HG02970 (cell line): Measurements from ENCODE around the gene CLDN7.

Experiments used
- ATAC-seq: cut with Tn5 transposase; IDR thresholded peaks from one replicate; pipeline ENCODE4 v1.9.1; 2021; ENCODE audit warnings: mild to moderate bottlenecking, moderate library complexity, moderate number of reproducible peaks; ENCODE audit not compliant: unreplicated experiment, low FRiP score

CLDN7 gene

GRCh38 chr17:7289256-7290032 lies 27.2 kb upstream of the CLDN7 start:
- ATAC-seq: no peak

GRCh38 chr17:7285679-7286078 lies 23.4 kb upstream of the CLDN7 start:
- ATAC-seq: no peak

GRCh38 chr17:7284911-7285310 lies 22.6 kb upstream of the CLDN7 start:
- ATAC-seq: no peak

- no peak for ATAC-seq
Observed at GRCh38 chr17:7283471-7284216, 21.4 kb upstream of the CLDN7 start.

GRCh38 chr17:7282752-7283321 lies 20.6 kb upstream of the CLDN7 start:
- ATAC-seq: no peak

- ATAC-seq: no peak
Observed at GRCh38 chr17:7281953-7282751, 19.9 kb upstream of the CLDN7 start.

- peak; percentile 44 for ATAC-seq
Observed at GRCh38 chr17:7281074-7281952, 19.0 kb upstream of the CLDN7 start, which contains the start of gene SLC2A4. Gene SLC2A4 (plus strand): TSS chr17:7281718. CDS start chr17:7281935, 217 bp downstream.

- ATAC-seq: peak; percentile 59
Observed at GRCh38 chr17:7280519-7281073, 18.3 kb upstream of the CLDN7 start.

- no peak for ATAC-seq
Observed at GRCh38 chr17:7279448-7279847, 17.2 kb upstream of the CLDN7 start.

GRCh38 chr17:7266784-7267183 lies 4.5 kb upstream of the CLDN7 start:
- no peak for ATAC-seq

GRCh38 chr17:7263801-7264078 lies 1.5 kb upstream of the CLDN7 start:
- no peak for ATAC-seq

- no peak for ATAC-seq
Observed at GRCh38 chr17:7262935-7263800, 890 bp upstream of the CLDN7 start.

- no peak for ATAC-seq
Observed at GRCh38 chr17:7261379-7262191, 693 bp downstream of the CLDN7 start.

GRCh38 chr17:7260651-7261378 lies 1.5 kb downstream of the CLDN7 start:
- no peak for ATAC-seq

- no peak for ATAC-seq
Observed at GRCh38 chr17:7260151-7260550, 2.1 kb downstream of the CLDN7 start.

- ATAC-seq: no peak
Observed at GRCh38 chr17:7259555-7259889, 2.8 kb downstream of the CLDN7 start.
